CD14-positive monocyte (primary cell): ENCODE data around the gene MAN2B2. TPM values are rescaled to one million over a fixed set of nuclear protein-coding genes. Genes with fewer than 3 reads are reported as not detected.

Source experiments
- DNase-seq, 3 donors: peaks; one replicate each; pipeline ENCODE4 v3.0.0-alpha.2; 2011 to 2022
- H2AFZ ChIP-seq: 2 replicates; pipeline ENCODE4 v1.6.0; 2012; ENCODE audit warnings: mild to moderate bottlenecking, low read depth, low read length, inconsistent platforms; ENCODE audit not compliant: insufficient read depth, poor library complexity, severe bottlenecking
- H3K27ac ChIP-seq, 2 donors: 1 replicate in 1 of 2; 2 replicates in 1 of 2; pipeline ENCODE4 v1.5.1; 2012 to 2013; ENCODE audit warnings: low read length in 2 of 2, control low read depth in 1 of 2, inconsistent platforms in 1 of 2, low read depth in 1 of 2, mild to moderate bottlenecking in 1 of 2
- H3K27me3 ChIP-seq, 2 donors: one replicate each; pipeline versions ENCODE4 v1.6.0 to v1.6.1; 2011 to 2013; ENCODE audit warnings: low read length in 2 of 2; ENCODE audit not compliant: control insufficient read depth in 2 of 2, insufficient read depth in 2 of 2
- H3K36me3 ChIP-seq, 2 donors: replicated peaks in 1 of 2; 1 replicate in 1 of 2; 2 replicates in 1 of 2; pipeline versions ENCODE4 v1.5.1 to v1.6.1; 2012 to 2013; ENCODE audit warnings: low read length in 2 of 2, control low read depth in 1 of 2, inconsistent platforms in 1 of 2, mild to moderate bottlenecking in 1 of 2; ENCODE audit not compliant: insufficient read depth in 2 of 2, control insufficient read depth in 1 of 2
- H3K4me1 ChIP-seq, 2 donors: 1 replicate in 1 of 2; 2 replicates in 1 of 2; pipeline versions ENCODE4 v1.5.1 to v1.6.1; 2012 to 2013; ENCODE audit warnings: low read length in 2 of 2, control low read depth in 1 of 2, inconsistent platforms in 1 of 2, mild to moderate bottlenecking in 1 of 2, moderate library complexity in 1 of 2; ENCODE audit not compliant: insufficient read depth in 2 of 2, control insufficient read depth in 1 of 2
- H3K4me2 ChIP-seq: replicated peaks from 2 replicates; pipeline ENCODE3; 2012; ENCODE audit warnings: low read length, moderate library complexity, mild to moderate bottlenecking; ENCODE audit not compliant: poor library complexity, severe bottlenecking; ENCODE audit errors: extremely low read depth
- H3K4me3 ChIP-seq, 3 experiments: fragments of 200-600 bp in 1 of 3; sonication (generic) in 1 of 3; replicated peaks in 1 of 3; 1 replicate in 2 of 3; 2 replicates in 1 of 3; pipeline ENCODE4 v1.5.1; 2011 to 2013; ENCODE audit warnings: low read length in 3 of 3, mild to moderate bottlenecking in 3 of 3, control low read depth in 2 of 3, low read depth in 2 of 3, inconsistent platforms in 1 of 3, moderate library complexity in 1 of 3
- H3K79me2 ChIP-seq: 2 replicates; pipeline ENCODE4 v1.6.0; 2012; ENCODE audit warnings: mild to moderate bottlenecking, control low read depth, inconsistent platforms, low read length, moderate library complexity; ENCODE audit not compliant: insufficient read depth
- H3K9ac ChIP-seq: 2 replicates; pipeline ENCODE4 v1.6.0; 2017; ENCODE audit warnings: low read length, mild to moderate bottlenecking; ENCODE audit not compliant: insufficient read depth, poor library complexity, severe bottlenecking
- H3K9me3 ChIP-seq, 2 donors: replicated peaks in 1 of 2; 1 replicate in 1 of 2; 2 replicates in 1 of 2; pipeline versions ENCODE4 v1.5.1 to v1.6.1; 2012 to 2013; ENCODE audit warnings: low read length in 2 of 2, control low read depth in 1 of 2; ENCODE audit not compliant: control insufficient read depth in 1 of 2, insufficient read depth in 1 of 2
- H4K20me1 ChIP-seq: 2 replicates; pipeline ENCODE4 v1.6.0; 2012; ENCODE audit warnings: mild to moderate bottlenecking, low read length, control low read depth, moderate library complexity; ENCODE audit not compliant: insufficient read depth
- H3K27ac Mint-ChIP-seq, 7 donors: one replicate each; pipeline ENCODE4 v1.8.0; 2020; ENCODE audit warnings: mild to moderate bottlenecking in 7 of 7, mixed read lengths in 7 of 7, moderate library complexity in 6 of 7, inconsistent platforms in 2 of 7
- H3K27me3 Mint-ChIP-seq, 3 donors: one replicate each; pipeline ENCODE4 v1.8.0; 2021 to 2022; ENCODE audit warnings: low read depth in 3 of 3, mild to moderate bottlenecking in 3 of 3, mixed read lengths in 3 of 3, moderate library complexity in 3 of 3, inconsistent platforms in 1 of 3
- H3K36me3 Mint-ChIP-seq, 2 donors: one replicate each; pipeline ENCODE4 v1.8.0; 2020; ENCODE audit warnings: mixed read lengths in 2 of 2, inconsistent platforms in 1 of 2, mild to moderate bottlenecking in 1 of 2
- H3K4me1 Mint-ChIP-seq: one replicate; pipeline ENCODE4 v1.8.0; 2020; ENCODE audit warnings: mild to moderate bottlenecking, mixed read lengths
- H3K4me3 Mint-ChIP-seq, 2 donors: one replicate each; pipeline ENCODE4 v1.8.0; 2020; ENCODE audit warnings: mild to moderate bottlenecking in 2 of 2, mixed read lengths in 2 of 2, moderate library complexity in 1 of 2
- H3K9me3 Mint-ChIP-seq, 7 donors: one replicate each; pipeline ENCODE4 v1.8.0; 2020 to 2022; ENCODE audit warnings: mixed read lengths in 7 of 7, mild to moderate bottlenecking in 6 of 7, moderate library complexity in 6 of 7, inconsistent platforms in 2 of 7
- CTCF ChIP-seq: fragments of 200-600 bp; IDR thresholded peaks from one replicate; pipeline ENCODE4 v1.8.0; 2022; ENCODE audit warnings: antibody characterized with exemption, mild to moderate bottlenecking
- WGBS: methylation state at CpG from one replicate; pipeline ENCODE4 v1.1.5; 2013; ENCODE audit warnings: missing lambda C conversion rate; ENCODE audit not compliant: insufficient coverage; 5-methylcytosine and 5-hydroxymethylcytosine counted together
- intact Hi-C, 2 donors: fragments of 100-400 bp; cut with micrococcal nuclease; formaldehyde crosslinking; loops; one replicate each; pipeline versions ENCODE4 v1.15.0 to v1.15.1; 2023
- polyA plus RNA-seq, 3 donors: library from polyadenylated mRNA; depleted of rRNA in 1 of 3; unstranded in 2 of 3; stranded (reverse) in 1 of 3; fragments of 300-500 nt in 2 of 3; fragments of >200 nt in 1 of 3; fragmentation: Illumina TruSeq in 2 of 3; gene quantifications; 1 replicate in 2 of 3; 2 replicates in 1 of 3; pipeline ENCODE4 v1.2.3, GENCODE V29; 2012 to 2021

Gene MAN2B2
- polyA plus RNA-seq, 3 donors: 9.6 to 28.4 (median 10.6) TPM

- H3K4me3 ChIP-seq: no peak overlapping the region
- H3K9me3 ChIP-seq: no peaks in the 10 kb centered on the region
- H3K4me3 Mint-ChIP-seq: no peak overlapping the region
- H3K4me1 Mint-ChIP-seq: no peaks in the 10 kb centered on the region
- H3K27me3 Mint-ChIP-seq: peaks cover 0 to 4% (median 3%) of the 10 kb centered on the region in 3 donors
- no peak overlapping the region for H3K27ac ChIP-seq
- no peak for DNase-seq
- no peaks in the 10 kb centered on the region for H3K4me1 ChIP-seq
- H3K36me3 Mint-ChIP-seq: peaks cover 55 to 58% of the 10 kb centered on the region in 2 donors
- no peak overlapping the region for H2AFZ ChIP-seq
- H3K27ac Mint-ChIP-seq: peak overlapping the region in 2 of 7 donors; percentile 35 to 48
- no peaks in the 10 kb centered on the region for H3K27me3 ChIP-seq
- H3K9ac ChIP-seq: no peak overlapping the region
- intact Hi-C loops: no loop called here
- WGBS: 97% methylated on average over 6 of the region's 10 CpGs
- H4K20me1 ChIP-seq: no peaks in the 10 kb centered on the region
- no peak for TF ChIP-seq CTCF
- H3K9me3 Mint-ChIP-seq: peaks cover 0 to 5% (median 1%) of the 10 kb centered on the region in 7 donors
- H3K4me2 ChIP-seq: no peak overlapping the region
- no peaks in the 10 kb centered on the region for H3K79me2 ChIP-seq
- H3K36me3 ChIP-seq: peaks cover 47 to 55% of the 10 kb centered on the region in 2 donors
Measured at GRCh38 chr4:6620891-6621555, 46.0 kb downstream of the MAN2B2 start.

DNA sequence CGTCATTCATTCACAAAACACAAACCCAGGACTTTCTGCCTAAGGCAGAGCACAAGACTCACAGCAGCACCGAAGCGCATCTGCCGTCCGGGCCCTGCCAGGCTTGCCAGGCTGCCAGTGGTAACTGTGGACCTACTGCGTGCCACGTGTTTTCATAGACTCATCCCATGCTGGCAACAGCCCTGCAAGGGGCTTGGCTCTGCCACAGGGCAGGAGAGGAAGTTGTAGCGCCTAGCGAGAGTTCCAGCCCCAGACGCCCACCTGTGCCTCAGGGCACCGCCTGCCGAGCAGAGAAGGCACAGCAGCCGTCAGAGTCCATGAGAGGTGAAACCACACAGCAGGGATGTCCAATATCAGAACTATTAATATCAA is 46.6 kb downstream of the MAN2B2 start:
- Histone ChIP-seq H3K9me3 (no peaks in the 10 kb centered on the region), H3K9ac (no peak overlapping the region), H3K36me3 (peaks cover 42 to 50% of the 10 kb centered on the region in 2 donors), H3K4me3 (no peak overlapping the region), H3K27ac (no peak overlapping the region), H4K20me1 (no peaks in the 10 kb centered on the region), H3K27me3 (no peaks in the 10 kb centered on the region), H3K4me1 (no peaks in the 10 kb centered on the region), H2AFZ (no peak overlapping the region), H3K79me2 (no peaks in the 10 kb centered on the region), H3K4me2 (no peak overlapping the region)
- no peak for DNase-seq
- Mint-ChIP-seq H3K27me3 (peaks cover 0 to 4% (median 3%) of the 10 kb centered on the region in 3 donors), H3K4me3 (no peak overlapping the region), H3K27ac (peak overlapping the region in 2 of 7 donors; percentile 16 to 28), H3K9me3 (peaks cover 0 to 5% (median 0%) of the 10 kb centered on the region in 7 donors), H3K36me3 (peaks cover 50 to 53% of the 10 kb centered on the region in 2 donors), H3K4me1 (no peaks in the 10 kb centered on the region)
- no peak for TF ChIP-seq CTCF
- 99% methylated on average over 8 of the region's 13 CpGs for WGBS
- intact Hi-C loops: no loop called here
